ENCODE measurements around the gene CDADC1. TPM values are rescaled to one million over a fixed set of nuclear protein-coding genes. Genes with fewer than 3 reads are reported as not detected.
A peak's percentile ranks its signal among the peaks of the same experiment; 100 is the strongest.

Gene CDADC1
- total RNA-seq (2014; rRNA removed; shearing (Covaris generic)), result 1.3 and 3.1 TPM in 2 replicates

DNA sequence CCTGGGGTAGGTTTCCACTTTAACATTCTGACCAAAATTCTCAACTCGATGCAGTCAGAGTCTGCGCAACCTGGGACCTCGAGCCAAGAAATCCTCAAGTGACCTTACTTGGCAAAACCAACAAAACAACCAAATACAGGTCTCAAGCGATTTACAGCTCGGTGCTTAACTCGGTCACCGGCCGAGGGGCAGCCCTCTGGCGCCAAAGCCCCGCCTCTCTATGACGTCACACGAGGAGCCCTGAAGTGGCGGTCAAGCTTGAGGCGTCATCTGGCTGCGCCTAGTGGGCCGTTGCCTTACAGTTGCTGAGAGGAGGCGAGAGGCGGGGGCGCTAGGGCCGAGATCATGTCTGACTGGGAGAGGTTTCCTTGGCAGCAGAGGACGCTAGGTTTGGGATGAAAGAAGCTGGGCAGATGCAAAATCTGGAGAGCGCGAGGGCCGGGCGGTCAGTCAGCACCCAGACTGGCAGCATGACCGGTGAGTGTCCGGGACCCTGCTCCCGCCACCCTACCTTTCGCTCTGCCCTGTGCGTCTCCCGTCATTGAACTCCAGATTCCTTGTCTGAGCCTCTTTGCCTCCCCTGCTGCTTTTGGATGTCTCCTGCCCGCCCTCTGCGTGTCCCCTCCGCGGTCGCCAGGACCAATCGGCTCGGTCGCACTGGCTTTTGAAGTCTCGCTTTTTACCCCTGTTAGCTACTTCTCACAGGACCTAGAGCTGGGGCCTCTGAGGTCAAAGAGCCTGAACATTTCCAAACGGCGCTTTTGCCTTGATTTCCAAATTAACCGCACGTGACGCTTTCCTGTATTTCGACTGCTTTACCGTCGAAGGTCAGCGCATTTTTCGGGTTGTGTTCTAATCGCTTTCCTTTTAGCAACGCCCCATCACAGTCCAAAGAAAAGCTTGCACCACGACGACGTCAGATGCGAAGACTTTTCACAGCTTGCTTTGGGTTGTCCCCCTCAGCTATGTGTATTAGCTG is at the start of gene CDADC1:
Gene CDADC1, plus strand, starts transcription at position 283 of the 979 bp plus-strand sequence. Its CDS starts 113 bp downstream, at position 396.
- peak; percentile 89 for DNase-seq (ENCODE audit: low spot score)

DNA sequence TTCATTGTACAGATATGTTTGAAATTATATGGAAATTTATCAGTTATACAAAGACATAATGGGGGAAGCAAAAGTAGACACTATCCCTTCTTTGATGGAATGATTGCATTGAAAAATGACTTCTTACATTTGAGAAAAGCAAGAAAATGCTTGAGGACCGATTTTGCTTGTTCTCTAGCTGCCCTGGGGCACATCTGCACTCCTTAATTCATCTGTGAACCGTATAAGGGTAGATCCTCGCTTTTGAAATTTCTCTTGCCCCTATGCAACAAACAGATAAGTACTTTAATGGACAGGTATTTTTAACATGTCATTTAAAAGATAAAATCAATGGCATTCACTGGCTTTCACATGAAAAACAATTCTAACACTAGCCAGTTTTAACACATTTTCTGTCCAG is 41.1 kb upstream of the CDADC1 start:
- no peak for DNase-seq (ENCODE audit: low spot score)

DNA sequence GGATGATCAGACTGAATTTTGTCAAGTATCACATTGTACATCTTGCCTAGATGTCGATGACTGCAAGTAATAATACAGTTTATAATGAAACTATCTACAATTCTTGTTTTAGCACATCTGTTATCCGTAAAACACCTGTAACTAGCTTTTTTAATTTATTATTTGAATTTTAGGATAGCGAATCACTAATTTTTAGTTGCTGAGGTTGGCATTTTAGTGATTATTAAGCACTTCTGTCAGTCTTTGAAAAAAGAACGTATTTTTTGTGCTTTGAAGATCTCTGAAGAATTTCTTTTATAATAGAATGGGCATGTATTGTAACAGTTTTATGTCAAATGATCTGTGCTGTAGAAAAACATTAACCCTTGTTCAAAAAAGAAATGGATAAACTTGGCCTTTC is 39.1 kb upstream of the CDADC1 start:
- DNase-seq (ENCODE audit: low spot score), result no peak

DNA sequence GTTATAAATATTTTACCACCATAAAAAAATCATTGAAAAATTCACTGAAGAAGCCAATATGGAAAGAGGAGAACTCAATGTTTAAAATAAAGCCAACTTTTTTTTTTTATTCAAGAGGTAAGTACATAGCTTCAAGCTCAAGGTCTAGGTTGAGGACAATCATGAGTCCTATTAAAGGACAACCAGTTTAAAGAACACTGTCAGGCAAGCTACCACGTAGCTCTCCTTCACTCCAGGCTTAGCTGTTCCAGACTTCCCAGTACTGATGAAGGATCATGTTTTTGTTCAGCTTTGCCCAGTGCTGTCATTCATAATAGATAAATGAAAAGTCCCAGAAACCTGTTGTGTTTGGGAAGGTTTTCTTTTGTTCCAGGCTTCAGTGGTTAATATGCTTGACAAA is 37.6 kb upstream of the CDADC1 start:
- no peak for DNase-seq (ENCODE audit: low spot score)

DNA sequence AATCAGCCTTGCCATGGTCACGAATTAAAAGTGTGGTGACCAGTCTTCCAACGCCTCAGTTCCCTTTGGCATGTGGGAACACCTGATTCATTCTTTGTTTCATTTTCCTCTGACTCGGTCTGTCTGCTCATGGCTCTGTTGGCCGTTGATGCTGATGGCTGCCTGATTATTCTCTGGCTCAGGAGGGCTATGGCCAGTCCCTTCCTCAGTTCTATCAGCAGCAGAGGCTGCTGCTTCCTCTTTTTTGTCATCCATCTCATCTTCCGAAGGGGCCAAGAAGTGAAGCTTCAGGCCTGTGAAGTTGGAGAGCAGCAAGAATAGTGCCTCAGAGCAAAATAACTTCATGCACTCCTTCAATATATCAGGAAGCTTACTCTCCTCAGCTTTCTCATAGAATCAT is 37.1 kb upstream of the CDADC1 start:
- no peak for DNase-seq (ENCODE audit: low spot score)

DNA sequence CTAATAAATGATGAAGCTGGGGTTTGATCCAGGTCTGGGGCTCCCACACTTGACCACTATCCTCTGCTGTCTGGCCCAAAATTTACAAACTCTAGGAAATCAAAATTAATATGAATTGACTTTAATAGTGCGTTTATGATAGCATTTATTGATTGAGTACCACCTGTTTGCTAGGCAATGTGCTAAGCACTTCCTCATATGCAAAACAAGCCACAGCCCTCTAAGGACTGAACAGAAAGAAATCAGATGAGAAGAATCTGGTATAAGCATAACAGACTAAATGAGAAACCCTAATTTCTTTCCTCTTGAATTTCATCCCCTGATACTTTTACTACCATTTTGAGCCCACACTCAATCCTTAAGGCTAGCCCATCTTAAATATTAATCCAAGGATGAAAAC is 34.2 kb upstream of the CDADC1 start:
- DNase-seq (ENCODE audit: low spot score), result no peak

DNA sequence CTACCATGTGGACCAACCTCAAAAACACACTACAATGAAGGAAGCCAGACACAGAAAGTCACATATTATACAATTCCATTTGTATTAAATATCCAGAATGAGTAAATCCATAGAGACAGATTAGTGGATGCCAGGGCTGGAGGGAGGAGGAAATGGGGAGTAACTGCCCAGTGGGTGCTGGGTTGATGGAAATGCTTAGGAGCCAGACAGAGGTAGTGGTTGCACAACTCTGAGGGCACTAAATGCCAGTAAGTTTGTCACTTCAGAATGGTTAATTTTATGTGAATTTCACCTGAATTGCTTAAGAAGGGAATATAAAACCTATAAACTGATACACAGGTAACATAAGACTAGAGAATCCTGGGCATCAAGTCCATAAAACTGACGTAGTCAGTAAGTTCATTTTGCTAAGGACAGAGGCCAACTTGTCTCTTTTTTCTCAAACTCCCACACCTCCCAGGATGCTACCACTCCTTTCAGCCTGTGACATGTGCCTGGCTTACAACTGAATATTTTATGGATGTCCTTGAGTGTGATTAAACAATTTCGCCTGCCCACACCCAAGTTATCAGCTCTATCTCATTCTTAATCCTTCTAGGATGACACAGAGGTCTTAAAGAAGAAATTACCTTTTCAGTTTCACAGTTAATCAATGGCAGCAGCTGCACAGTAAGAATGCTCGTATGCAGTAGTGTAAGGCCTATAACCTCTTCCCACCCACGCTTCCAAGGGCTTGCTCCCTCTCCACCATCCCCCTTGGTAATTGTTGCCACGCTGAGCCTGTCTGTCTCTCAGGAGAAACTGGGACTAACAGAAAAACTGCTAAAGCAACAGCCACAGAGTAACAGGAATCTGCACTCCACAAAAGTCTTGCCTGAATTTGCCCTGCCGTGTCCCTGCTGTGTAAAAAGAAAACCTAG is 33.5 kb upstream of the CDADC1 start:
- no peak for DNase-seq (ENCODE audit: low spot score)

DNA sequence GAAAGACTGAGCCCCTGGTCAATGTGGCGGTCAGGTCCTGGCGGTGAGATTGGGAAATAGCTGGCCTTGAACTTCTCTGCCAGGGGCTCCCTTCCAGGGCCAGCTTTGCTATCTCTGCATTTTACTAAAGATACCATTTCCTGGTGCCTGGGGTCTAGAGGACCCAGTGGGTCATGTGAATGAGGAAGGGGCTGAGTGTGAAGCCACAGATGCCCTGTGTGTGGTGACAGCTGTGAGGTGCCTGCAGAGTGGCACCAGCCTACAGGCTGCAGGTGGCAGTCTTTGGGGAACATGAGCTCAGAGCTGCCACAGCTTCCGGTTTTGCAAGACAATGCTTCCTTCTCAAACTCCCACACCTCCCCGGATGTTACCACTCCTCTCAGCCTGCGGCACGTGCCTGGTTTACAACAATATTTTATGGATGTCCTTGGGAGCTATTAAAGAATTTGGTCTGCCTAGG is 32.8 kb upstream of the CDADC1 start:
- peak; percentile 39 for DNase-seq (ENCODE audit: low spot score)

DNA sequence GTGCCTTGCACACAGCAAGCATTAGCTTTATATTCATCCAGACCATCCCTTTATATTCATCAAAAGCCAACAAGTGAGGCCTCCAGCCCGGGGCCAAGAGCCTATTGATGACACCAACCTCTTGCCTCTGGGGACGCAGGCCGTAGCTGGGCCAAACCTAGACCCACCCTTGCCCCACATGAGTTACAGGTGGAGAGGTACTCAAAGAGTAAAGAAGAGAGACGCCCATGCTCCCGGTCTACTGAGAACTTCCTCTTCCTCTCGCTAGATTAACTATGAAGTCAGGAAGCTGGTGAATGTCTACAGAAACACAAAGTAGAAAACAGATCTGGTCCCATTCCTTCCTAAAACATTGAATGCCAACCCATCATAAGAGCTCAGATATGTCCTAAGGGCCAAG is 31.4 kb upstream of the CDADC1 start:
- DNase-seq (ENCODE audit: low spot score), result no peak

DNA sequence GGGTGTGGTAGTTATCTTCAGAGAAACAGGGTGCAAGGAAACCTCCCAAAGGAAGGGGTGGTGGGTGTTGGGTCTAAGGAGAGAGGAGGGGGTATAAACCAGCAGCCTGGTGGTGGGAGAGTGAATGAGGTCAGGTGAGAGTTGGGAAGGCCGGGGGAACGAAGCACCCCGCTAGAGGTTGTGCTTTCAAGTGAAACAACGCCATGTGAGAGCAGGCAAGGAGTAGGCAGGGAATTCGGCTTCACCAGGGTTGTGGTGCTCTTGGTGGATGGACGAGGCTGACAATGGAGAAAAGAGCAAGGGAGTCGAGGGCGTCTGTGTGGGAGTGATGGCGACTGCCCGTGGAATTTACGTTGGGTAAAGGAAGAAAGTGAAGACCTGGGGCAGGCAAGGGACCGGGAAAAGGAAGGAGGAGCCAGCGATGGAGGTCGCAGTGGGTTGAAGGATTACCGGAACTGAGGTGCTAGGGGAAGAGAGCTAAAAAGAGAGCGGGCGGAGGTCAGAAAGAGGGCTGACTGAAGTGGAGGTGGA is 29.7 kb upstream of the CDADC1 start:
- no peak for DNase-seq (ENCODE audit: low spot score)

DNA sequence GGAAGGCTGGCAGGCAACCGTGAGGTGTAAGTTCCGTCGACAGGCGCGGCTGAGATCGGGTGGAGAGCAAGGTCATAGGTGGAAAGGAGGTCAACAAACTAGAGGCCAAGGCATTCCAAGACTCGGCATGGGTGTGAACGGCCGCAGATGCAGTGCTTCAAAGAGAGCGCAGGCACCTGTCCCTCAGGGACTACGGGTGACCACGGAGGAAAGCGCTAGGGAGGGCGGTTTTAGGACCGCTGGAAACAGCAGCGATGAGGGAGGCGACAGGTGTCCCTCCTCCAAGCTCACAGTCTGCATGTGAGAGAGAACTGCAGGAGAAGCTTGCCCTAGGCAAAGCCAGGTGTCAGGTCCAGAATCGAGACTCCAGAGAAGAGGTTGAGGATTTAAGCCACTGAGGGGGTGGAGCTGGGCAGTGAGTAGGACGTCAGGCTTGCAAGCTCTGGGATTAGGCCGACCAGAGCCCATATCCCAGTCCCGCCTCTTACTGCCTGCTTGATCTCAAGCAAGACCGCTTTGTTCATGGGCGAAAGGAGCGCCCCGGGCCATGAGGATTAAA is 29.2 kb upstream of the CDADC1 start:
- no peak for DNase-seq (ENCODE audit: low spot score)

DNA sequence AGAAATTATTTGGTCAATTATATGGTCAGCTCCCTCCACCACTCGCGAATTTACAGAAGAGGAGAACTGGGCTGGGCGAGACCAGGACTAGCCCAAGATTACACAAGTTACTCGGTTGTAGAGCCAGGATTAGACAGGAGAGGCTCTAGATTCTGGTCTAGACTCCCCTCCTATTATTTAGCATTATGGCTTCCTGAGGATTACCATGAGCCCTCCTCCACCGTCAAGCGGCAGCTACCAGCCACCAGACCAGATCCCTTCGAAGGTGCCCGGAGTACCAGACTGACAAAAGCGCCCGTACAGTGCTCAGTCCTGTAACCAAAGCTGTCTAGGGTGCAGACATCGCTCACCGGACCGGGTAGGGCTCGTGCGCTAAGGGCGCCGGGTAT is 28.1 kb upstream of the CDADC1 start:
- DNase-seq (ENCODE audit: low spot score), result no peak

DNA sequence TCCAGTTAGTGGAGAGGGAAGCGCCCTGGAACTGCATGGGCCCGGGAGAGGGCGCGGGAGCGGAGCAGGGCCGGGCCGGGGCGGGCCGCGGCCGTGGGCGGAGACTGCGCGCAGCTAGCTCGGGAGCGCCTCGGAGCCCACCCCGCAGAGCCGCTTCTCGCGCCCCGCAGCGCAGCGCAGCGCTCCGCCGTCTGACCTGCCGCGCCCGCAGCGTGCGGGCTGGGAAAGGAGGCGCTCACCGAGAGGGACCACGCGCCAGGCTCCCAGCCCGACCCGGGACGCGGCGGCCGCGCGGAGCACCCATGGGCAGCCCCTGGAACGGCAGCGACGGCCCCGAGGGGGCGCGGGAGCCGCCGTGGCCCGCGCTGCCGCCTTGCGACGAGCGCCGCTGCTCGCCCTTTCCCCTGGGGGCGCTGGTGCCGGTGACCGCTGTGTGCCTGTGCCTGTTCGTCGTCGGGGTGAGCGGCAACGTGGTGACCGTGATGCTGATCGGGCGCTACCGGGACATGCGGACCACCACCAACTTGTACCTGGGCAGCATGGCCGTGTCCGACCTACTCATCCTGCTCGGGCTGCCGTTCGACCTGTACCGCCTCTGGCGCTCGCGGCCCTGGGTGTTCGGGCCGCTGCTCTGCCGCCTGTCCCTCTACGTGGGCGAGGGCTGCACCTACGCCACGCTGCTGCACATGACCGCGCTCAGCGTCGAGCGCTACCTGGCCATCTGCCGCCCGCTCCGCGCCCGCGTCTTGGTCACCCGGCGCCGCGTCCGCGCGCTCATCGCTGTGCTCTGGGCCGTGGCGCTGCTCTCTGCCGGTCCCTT is 27.5 kb upstream of the CDADC1 start, which contains the start of gene MLNR:
Gene MLNR, plus strand, starts transcription at position 303 of the 820 bp plus-strand sequence. Its CDS starts 0 bp downstream, at position 303.
- DNase-seq (ENCODE audit: low spot score), result no peak

DNA sequence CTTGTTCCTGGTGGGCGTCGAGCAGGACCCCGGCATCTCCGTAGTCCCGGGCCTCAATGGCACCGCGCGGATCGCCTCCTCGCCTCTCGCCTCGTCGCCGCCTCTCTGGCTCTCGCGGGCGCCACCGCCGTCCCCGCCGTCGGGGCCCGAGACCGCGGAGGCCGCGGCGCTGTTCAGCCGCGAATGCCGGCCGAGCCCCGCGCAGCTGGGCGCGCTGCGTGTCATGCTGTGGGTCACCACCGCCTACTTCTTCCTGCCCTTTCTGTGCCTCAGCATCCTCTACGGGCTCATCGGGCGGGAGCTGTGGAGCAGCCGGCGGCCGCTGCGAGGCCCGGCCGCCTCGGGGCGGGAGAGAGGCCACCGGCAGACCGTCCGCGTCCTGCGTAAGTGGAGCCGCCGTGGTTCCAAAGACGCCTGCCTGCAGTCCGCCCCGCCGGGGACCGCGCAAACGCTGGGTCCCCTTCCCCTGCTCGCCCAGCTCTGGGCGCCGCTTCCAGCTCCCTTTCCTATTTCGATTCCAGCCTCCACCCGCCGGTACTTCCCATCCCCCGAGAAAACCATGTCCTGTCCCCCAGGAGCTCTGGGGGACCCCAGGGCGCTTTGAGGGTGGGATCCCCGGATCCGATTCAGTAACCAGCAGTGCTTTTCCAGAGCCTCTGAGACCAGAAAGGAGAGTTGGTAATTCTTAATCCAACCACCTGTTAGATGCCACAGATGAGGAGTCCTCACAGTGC is 26.7 kb upstream of the CDADC1 start:
- no peak for DNase-seq (ENCODE audit: low spot score)

DNA sequence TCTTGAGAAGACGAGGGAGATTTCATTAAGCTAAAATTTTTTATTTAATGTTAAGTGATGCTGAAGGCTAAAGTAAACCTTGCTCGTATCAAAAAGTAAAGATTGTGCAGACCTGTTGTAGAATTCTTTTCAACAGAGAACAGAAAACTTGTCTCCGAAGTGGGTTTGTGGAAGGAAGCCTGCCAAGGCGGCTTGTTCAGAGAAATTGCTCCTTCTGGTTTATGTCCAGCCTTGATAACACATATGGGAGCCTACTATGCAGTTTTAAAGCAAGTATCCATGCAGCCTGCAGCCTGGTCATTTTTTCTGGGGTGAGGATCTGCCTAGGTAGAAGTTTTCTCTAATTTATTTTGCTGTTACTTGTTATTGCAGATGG is 26.1 kb upstream of the CDADC1 start:
- DNase-seq (ENCODE audit: low spot score), result no peak

DNA sequence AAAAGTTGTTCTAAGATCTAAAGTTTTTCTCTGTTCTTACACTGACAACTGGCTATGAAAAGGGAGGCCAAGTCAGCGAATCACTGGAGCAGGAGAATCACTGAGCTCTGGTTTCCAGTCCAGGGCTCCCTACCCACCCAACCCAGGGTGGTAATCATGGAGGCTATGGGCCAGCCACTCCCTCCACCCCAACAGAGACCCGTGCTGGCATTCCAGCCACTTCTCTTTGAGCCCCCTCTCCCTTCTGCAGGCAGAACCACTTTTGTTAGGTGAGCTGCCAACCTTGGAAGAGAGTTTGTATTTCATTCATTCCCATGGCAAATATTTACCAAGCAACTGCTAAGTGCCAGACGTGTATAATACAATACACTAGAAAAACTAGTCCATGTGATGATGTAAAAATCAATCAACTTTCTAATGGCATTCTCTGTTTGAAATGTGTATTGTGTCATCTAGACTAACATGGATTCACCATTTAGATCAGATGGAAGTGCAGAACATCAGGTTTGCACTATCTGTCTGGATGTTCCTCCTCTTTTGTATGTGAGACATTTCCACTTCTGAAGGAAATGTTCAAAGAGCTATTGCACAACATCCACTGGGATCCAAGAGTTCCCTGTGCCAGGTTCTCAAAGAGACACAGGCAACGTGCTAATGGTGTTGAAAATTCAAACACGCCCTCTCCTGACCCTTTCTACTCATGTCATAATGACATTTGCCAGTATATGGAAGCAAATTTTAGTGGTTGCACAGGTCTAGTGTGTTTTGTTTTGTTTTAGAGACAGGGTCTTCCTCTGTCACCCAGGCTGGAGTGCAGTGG is 22.3 kb upstream of the CDADC1 start:
- DNase-seq (ENCODE audit: low spot score), result no peak

DNA sequence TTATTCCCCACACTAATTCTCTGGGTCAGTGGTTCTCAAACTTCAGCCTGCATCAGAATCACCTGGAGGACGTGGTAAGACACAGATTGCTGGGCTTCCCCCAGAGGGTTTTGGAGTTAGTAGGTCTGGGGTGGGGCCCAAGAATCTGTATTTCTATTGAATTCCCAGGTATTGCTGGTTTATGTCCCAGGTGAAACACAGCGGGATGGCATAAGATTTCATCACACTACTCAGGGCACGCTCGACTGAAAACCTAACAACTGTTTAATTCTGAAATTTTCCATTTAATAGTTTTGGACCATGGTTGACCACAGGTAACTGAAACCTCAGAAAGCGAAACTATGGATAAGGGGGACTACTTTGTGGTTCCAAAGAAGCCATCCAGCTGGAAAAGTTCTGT is 21.1 kb upstream of the CDADC1 start:
- no peak for DNase-seq (ENCODE audit: low spot score)

DNA sequence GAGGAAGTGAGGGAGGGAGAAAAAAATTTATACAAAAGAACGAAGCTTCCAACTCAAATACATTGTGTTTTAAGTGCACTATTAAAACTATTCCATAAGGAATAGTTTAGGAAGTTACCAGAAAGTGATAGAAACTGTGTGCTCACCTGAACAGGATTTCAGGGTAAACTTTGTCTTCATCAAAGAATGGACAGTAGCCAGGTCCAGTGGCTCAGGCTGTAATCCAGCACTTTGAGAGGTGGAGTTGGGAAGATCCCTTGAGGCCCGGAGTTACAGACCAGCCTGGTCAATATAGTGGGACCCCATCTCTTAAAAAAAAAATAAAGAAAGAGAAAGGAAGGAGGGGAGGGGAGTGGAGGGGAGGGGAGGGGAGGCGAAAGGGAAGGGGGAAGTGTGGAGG is 13.0 kb upstream of the CDADC1 start:
- DNase-seq (ENCODE audit: low spot score), result no peak

DNA sequence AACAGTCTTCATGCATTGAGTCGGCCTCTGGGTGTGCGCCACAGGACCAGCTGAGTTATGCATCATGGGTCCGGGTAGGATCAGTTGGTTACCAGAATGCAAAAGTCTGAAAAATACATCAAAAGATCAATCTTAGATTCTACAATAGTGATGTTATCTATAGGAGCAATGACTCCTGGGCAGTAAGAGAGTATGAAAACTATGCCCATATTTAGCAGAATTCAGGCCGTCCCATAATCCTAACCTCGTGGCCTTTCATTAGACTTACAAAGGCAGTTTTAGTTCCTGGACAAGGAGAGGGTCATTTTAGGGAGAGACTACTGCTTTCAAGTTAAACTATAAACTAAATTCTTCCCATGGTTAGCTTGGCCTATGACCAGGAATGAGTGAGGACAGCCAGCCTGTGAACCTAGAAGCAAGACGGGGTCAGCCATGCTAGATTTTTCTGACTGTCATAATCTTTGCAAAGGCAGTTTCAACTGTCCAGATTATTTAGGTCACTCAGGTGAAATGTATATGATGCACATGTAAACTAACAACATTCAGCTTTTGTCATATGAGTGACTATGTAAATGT is 11.8 kb upstream of the CDADC1 start:
- DNase-seq (ENCODE audit: low spot score), result no peak

Data from H4 (cell line).